Keratinocyte (primary cell): Measurements from ENCODE around the gene GCM1.

ENCODE experiments used
- EZH2 ChIP-seq: IDR thresholded peaks from one replicate; pipeline ENCODE4 v1.6.1; 2012; ENCODE audit warnings: inconsistent platforms, mild to moderate bottlenecking, low read length, moderate library complexity
- TF ChIP-seq, protein P1 (sequence below), 3 experiments: IDR thresholded peaks in 1 of 3; conservative IDR thresholded peaks in 1 of 3; optimal IDR thresholded peaks in 1 of 3; 2 replicates in 2 of 3; 3 replicates in 1 of 3; pipeline versions ENCODE3 to v1.5.1; 2011; ENCODE audit warnings: low read length in 3 of 3, mild to moderate bottlenecking in 3 of 3, moderate library complexity in 2 of 3, control low read depth in 1 of 3, inconsistent platforms in 1 of 3; ENCODE audit not compliant: insufficient read depth in 2 of 3; ENCODE audit errors: extremely low read depth in 1 of 3

DNA sequence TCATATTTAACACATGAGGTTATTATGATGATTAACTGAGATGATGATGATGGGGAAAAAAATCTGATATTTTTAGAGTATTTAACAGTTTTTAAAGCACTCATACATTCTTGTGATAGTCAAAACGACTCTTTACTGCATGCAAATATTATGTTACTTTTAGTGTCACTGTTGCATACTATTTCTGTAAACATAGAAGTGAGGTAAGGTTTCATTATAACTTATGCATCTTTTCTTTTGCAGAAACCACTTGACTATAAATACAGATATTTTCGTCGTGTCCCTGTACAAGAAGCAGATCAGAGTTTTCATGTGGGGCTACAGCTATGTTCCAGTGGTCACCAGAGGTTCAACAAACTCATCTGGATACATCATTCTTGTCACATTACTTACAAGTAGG lies 53.4 kb downstream of the GCM1 start:
- TF ChIP-seq, protein P1, sequence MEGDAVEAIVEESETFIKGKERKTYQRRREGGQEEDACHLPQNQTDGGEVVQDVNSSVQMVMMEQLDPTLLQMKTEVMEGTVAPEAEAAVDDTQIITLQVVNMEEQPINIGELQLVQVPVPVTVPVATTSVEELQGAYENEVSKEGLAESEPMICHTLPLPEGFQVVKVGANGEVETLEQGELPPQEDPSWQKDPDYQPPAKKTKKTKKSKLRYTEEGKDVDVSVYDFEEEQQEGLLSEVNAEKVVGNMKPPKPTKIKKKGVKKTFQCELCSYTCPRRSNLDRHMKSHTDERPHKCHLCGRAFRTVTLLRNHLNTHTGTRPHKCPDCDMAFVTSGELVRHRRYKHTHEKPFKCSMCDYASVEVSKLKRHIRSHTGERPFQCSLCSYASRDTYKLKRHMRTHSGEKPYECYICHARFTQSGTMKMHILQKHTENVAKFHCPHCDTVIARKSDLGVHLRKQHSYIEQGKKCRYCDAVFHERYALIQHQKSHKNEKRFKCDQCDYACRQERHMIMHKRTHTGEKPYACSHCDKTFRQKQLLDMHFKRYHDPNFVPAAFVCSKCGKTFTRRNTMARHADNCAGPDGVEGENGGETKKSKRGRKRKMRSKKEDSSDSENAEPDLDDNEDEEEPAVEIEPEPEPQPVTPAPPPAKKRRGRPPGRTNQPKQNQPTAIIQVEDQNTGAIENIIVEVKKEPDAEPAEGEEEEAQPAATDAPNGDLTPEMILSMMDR (optimal IDR thresholded peaks at IDR 0.05 in 1 of 3, IDR thresholded peaks at IDR 0.05 in 1 of 3, conservative IDR thresholded peaks at IDR 0.05 in 1 of 3; ENCODE audit: extremely low read depth in 1 of 3, insufficient read depth in 2 of 3, low read length in 3 of 3), result no peak
- no peak for TF ChIP-seq EZH2
